GM04503 (cell line): ENCODE results near the gene CIAO3.
"Not testable (repeated sequence)": the region's sequence is repeated elsewhere in the genome, so short reads cannot be mapped to it uniquely, and the experiment has no call there.

Experiments used
- DNase-seq: peaks from one replicate; pipeline ENCODE4 v3.0.0-alpha.2; 2012; ENCODE audit warnings: low read depth

Gene CIAO3

DNA sequence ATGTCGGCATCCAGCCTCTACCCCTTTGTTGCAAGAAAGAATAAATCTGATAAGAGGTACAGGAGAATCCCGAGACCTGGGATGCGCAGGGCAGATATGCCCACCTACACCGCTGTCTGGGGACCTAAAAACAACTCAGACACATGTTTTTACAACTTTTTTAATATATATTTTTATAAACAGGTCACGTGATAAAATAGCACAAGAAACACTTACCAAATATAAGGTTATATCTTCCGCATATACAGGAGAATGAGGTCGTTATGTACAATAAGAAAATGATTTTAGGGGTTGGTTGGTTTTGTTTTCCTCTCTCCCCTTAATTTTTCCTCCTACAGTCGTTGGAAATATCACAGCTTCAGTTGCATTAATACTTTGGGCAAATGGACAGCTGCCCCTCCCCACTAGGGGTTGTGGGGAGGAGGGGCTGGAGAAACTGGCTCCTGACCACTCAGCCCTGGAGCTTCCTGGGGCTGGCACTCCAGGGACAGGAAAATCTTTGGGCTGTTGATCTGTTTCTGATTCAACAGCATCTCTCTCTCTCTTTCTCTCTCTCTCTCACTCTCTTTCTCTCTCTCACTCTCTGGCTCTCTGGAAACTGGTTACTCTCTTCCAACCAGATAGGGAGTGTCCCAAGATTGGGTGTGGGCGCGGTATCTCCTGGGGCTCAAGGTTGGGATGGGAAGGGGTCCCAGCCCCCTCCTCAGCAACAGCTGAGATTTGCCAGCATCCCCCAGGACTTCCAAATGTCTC lies 48.3 kb downstream of the CIAO3 start:
- DNase-seq, result no peak

DNA sequence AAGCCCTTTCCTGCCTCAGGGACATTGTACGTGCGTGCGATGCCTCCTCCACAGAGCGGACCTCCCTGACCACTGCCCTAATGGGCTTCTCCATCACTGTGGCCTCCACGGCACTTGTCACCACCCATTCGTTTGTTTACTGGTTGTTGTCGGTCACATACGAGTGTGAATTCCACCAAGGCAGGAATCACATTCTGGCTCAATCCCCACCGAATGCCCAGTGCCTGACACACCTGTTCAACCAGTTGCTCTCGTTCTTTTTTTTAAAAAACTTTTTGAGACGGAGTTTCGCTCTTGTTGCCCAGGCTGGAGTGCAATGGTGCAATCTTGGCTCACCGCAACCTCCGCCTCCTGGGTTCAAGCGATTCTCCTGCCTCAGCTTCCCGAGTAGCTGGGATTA lies 49.6 kb downstream of the CIAO3 start:
- DNase-seq, result not testable (repeated sequence)

DNA sequence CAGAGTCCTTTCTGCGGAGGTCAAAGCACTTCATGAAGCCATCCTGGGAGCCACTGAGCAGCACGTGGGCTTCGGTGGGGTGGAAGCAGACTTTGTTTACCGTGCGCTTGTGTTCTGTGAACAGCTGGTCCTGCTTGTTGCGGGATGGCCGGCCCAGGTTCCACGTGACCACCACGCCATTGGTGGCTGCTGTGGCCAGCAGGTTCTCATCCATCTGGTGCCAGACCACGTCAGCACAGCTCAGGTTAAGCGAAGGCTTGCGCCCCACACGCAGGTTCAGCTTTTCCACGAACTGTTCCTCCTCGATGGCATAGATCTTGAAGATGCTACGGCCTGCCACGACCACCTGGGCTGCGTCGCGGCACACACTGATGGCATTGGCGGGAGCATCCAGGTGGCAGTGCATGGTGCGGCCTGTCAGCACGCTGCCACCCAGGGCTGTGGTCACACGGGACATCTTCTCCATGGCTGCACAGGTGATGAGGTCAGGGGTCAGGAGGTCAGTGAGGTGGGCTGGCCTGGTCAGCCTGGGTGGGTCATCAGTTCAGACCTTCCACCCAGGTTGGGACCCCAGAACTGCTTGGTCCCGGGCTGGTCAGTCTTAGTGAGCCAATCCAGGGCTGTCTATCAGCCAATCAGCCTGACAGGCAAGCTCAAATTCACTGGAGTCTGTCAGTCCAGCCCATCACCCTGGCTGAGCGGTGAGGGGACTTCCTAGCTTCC lies 51.5 kb downstream of the CIAO3 start:
- no peak for DNase-seq

DNA sequence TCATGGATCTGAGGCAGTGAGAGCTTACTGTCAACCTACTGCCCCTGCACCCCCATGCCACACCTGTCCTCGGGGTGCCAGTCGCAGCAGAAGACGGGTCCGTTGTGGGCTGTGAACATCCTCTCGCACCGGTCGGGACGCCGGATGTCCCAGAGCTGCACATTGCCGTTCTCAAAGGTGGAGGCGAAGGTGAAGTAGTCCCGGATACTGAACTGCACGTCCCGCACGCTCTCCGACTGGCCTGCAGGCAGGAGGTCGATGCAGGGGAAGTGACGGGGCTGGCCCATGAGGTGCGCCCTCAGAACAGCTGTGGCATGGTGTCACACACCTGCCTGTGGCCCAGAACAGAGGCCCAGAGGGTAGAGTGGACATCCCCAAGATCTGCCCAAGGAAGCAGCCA lies 53.3 kb downstream of the CIAO3 start:
- DNase-seq, result no peak

DNA sequence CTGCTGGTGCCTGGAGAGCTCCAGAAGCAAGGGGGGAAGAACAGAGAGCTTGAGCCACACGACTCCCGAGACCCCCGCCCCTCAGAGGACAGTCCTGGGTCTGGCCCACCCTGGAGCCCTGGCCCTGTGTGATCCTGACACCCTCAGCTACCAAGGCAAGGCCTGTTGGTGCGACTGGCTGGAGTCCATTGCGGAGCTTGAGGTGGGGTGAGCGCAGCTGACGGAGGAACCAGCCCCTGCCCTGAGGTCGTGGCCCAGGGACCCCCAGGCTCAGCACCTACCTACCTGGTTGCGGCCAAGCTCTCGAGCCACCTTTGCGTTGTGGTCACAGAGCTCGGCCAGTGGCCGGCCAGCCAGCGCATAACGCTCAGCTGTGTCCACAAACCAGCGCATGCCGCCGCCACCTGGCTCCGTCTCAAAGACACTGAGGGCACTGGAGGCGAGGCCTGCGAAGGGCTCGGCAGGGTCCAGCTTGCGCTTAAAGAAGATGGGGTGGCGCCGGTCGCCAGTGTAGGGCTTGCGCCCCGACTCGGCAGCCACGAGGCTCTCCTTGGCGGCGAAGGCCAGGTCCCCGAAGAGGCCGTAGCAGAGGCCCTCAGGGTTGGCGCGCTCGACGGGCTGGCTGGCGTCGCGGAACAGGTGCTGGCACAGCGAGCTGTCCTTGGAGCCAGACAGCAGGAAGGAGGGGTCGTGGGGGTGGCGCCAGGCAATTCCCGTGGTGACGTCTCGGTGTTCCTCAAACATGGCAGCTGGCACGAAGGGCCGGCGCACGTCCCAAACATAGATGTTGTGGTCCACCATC lies 54.1 kb downstream of the CIAO3 start:
- no peak for DNase-seq

DNA sequence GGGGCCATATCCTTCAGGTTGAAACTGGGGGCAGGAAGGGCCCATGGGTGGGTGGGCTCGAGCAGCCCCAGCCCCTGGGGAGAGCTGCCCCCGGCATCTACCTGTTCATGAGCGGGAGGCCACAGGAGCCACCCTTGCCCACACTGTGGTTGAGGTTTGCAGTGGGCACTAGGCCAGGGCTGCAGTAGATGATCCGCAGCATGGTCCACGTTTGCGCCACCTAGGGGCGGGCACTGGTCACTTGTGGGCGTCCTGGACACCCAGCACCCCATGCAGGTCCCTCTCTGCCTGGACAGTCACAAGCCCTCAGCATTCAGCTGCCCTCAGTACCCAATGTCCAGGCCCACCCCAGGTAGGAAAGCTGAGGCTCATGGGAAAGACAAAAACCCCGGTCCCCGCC lies 54.8 kb downstream of the CIAO3 start:
- DNase-seq, result no peak

DNA sequence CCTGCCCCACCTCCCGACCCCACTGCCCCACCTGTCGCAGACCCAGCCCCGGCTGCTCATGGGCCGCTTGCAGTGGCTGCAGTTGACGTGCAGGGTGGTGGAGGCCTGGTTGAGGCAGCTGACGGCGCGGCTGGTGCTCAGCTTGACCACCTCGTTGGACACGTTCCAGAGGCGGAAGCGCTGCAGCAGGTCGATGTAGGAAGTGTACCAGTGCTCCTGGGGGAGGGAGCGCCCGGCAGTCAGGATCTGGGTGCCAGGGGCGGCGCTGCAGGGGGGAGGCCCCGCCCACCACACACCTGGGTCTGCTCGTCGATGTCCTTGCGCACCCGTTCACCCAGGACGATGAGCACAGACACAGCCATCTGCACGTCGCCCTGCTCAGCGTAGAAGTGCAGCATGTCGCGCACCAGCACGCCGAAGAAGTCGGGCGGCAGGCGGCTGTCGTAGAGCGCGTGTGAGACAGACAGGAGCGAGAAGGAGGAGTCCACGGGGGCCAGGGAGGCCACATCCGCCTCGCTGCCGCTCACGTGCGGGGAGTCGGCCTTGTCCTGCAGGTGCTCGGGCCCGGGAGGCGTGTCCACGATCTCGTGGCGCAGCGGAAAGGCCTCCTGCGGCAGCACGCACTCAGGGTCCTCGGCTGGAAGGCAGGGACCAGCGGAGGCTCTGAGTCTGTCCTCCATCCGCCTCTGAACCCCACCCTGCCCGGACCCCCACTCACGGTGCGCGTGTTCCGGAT lies 55.7 kb downstream of the CIAO3 start:
- DNase-seq, result no peak

DNA sequence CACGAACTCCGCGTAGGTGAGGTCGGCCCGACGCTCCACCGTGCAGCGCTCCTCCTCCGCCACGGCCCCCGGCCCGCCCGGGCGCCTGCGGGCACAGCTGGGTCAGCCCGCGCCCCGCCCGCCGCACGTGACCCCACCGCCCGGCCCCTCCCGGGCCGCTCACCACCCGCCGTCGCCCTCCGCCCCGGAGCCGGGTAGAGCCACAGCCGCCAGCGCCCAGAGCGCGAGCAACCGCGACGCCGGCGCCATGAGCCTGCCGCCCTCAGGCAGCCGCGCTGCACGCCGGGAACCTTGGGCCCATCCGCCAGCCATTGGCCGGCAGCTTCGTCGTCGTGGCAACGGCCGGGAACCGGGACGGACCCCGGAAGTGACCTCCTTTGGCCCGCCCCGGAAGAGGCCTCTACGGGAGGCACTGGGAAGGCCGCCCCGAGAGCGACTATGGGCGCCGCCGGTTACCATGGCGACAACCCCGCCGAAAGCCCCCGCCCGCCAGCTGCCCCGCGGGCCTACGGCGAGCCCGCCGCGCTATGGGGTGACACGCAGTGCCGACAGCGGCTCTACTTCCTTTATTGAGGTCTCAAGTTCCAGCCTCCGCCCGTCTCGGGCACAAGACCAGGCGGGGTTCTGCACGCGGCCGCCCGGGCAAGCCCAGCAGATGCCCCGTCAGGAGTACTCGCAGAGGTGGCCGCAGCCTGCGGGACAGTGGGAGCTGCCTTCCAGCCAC lies 56.6 kb downstream of the CIAO3 start, which contains the start of gene JMJD8:
TSS of gene JMJD8 (minus strand) at position 264 of the 724 bp plus-strand sequence. CDS start at position 249, 15 bp downstream.
- peak; percentile 73 for DNase-seq

DNA sequence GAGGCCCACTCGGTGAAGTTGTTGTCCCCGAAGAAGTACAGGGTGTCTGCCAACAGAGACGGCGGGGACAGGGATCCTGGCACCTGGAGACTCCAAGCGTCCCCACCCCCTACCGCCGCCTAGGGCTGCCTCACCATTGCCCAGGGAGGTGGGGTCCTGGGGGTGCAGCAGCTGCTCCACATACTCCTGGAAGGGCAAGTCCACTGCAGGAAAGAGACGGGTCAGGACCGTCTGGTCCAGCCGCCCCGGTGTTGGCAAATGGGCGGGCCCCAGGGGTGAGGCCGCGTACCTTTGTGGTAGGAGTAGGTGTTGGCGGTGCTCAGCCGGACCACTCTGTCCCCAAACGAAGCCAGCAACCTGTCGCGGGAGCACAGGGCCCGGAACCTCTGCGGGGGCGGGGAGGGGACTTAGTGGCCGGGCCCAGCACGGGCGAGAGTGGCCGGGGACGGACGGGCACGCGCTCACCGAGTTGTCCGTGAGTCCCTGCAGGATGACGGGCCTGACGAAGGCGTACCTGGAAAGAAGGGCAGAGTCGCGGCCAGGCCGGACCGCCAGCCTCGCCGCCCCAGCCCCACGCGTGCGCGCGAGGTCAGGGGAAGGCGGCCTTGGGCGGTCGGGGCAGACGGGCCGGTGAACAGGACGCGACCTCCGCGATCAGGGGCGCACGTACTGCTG lies 57.3 kb downstream of the CIAO3 start:
- no peak for DNase-seq

DNA sequence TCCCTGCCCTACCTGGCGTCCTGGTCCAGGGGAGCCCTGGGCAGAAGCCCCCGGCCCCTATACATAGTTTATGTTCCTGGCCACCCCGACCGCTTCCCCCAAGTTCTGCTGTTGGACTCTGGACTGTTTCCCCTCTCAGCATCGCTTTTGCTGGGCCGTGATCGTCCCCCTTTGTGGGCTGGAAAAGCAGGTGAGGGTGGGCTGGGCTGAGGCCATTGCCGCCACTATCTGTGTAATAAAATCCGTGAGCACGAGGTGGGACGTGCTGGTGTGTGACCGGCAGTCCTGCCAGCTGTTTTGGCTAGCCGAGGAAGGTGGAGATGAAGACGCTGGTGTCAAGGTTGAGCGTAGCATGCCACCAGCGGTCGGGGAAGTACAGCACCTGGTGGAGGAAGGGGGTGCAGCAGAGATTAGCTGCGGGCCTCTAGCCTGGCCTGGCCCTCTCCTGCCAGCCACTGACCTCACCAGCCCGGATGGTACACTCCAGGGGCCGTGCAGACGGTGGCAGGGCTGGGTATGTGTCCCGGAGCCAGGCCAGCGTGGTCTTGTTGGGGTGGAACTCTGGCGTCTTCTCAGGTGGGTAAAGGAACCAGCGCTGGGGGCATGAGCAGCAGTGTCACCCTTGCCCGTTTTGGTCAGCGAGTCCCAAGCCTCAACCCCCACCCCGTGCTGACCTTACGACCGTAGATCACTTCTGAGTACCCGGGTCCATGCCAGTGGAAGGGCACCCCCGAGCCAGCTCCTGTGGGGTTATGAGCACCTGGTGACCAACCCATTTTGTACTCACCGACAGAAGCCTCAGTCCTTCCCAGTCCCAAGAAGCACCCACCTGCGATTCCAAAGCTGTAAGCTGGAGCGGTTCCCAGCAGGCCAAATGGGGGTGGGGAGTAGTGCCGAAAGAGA lies 58.1 kb downstream of the CIAO3 start:
- no peak for DNase-seq

DNA sequence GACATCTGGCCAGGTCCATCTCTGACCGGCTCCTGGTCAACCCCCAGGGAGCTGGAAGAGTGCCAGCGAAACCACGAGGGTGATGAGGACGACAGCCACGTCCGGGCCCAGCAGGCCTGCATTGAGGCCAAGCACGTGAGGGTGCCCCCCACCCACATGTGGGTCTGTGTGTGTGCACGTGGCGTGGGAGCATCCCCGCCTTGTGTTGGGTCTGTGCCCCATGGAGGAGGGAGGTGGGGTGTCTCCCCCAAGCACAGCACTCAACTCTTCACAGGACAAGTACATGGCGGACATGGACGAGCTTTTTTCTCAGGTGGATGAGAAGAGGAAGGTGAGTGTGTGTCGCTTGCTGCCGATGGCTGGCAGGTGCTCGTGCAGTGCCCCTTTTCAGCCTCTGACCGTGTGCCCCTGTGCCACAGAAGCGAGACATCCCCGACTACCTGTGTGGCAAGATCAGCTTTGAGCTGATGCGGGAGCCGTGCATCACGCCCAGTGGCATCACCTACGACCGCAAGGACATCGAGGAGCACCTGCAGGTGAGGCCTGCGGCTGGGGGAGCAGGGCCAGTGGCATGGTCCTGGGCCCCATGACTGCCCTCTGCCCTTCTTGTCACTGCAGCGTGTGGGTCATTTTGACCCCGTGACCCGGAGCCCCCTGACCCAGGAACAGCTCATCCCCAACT lies 58.9 kb downstream of the CIAO3 start:
- DNase-seq, result no peak

DNA sequence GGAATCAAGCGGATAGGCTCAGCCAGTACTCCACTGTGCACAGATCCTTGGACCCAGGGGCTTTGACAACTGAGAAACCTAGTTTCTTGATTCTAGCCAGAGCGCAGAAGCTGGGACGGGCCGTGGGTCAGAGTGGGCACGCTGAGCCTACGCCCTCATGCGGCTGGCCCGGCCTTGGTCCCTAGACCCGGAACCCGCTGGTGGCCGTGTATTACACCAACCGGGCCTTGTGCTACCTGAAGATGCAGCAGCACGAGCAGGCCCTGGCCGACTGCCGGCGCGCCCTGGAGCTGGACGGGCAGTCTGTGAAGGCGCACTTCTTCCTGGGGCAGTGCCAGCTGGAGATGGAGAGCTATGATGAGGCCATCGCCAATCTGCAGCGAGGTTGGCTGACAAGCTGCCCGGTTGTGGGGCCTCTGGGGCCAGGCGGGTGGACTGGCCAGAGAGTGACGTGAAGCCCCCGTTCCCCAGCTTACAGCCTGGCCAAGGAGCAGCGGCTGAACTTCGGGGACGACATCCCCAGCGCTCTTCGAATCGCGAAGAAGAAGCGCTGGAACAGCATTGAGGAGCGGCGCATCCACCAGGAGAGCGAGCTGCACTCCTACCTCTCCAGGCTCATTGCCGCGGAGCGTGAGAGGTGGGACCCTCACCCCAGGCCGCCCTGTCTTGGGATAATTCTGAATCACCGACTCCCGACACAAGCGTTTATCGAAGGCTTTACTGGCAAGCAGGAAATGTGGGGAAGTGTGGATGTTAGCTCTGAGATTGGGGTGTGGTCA lies 59.6 kb downstream of the CIAO3 start:
- DNase-seq, result no peak

DNA sequence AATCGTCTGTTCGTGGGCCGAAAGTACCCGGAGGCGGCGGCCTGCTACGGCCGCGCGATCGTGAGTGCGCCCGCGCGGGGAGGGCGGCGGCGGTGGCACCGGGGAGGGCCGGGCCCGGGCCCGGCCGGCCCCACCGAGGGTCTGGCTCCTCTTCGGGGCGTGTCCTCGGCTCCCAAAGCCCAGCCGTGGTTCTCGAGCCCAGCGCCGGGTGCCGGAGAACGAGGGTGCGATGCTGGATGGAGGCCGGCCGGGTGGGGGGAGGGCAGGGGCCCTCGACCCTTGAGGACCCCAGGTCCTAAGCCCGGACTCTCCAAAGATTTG lies 60.2 kb downstream of the CIAO3 start:
- no peak for DNase-seq

DNA sequence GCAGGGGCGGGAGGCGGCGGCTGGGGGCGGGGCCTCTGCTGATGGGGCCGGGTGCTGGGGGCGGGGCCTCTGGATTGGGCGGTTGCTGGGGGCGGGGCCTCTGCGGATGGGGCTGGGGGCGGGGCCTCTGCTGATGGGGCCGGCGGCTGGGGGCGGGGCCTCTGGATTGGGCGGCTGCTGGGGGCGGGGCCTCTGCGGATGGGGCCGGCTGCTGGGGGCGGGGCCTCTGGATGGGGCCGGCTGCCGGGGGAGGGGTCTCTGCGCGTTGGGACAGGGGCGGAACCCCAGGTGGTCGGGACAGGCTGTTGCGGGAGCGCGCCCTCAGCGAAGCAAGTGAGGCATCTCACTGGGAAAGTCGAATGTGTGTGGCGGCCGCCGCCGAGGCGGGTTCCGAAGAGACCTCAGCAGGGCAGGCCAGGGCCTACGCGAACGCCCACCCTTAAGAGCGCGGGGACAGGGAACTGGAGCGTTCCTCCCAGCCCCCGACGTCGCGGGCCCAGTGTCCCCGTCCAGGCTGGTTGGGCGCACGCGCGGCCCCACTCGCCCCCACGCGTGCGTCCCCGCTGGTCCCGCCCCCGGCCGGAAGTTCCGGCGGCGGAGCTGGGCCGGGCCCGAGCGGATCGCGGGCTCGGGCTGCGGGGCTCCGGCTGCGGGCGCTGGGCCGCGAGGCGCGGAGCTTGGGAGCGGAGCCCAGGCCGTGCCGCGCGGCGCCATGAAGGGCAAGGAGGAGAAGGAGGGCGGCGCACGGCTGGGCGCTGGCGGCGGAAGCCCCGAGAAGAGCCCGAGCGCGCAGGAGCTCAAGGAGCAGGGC lies 60.8 kb downstream of the CIAO3 start, which contains the start of gene STUB1:
TSS of gene STUB1 (plus strand) at position 597 of the 811 bp plus-strand sequence. CDS start at position 713, 116 bp downstream.
- no peak for DNase-seq
